GM21717 (cell line): ENCODE measurements around the gene ZNF692.
"Not testable (repeated sequence)": the region's sequence is repeated elsewhere in the genome, so short reads cannot be mapped to it uniquely, and the experiment has no call there.

ENCODE experiments used
- ATAC-seq: cut with Tn5 transposase; IDR thresholded peaks from one replicate; pipeline ENCODE4 v1.9.1; 2021; ENCODE audit warnings: mild to moderate bottlenecking, moderate library complexity; ENCODE audit not compliant: unreplicated experiment

The ZNF692 gene

DNA sequence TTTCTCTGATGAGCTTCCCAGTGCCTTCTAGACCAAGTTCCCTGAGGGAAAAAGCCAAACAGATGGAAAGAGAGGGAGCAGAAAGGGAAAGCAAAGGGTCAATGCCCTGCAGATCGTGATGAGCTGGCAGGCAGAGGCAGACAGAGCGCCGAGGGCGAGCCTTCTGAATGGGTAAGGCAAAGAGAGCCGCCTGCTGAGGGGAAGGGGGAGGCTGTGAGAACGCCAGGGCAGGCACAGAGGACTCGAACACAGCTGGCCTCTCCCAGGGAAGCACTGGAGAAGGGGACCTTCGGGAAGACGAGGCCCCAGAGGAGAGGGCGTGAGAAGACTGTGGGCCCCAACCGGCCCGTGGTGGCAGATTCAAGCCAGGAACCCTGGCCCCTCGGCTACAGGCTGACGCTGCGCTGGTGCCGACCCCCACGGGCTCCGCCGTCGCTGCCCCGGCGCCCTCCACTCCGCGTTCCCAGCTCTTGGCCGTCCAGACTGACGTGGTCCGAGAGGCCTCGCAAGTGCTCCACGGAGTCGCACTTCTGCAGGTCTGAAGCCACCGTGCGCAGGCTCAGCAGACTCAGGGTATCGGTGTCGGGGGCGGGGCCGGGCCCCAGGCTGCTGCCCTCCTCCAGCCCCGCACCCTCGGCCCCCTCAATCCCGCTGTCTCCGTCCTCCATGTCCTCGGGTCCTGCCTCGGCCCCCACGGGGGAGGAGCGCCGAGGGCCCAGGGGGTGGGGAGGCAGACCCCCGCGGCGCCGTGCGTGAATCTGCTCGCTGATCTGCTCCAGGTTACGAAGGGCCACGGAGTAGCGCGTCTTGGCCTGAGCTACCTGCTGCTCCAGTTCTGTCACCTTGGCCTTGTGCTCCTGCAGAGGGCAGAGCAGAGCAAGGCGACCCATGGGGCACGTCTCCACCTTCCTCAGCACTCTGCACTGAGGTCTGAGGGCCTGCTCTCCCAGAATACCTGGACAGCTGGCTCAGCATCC, 47.1 kb downstream of the ZNF692 start:
- ATAC-seq, result no peak

DNA sequence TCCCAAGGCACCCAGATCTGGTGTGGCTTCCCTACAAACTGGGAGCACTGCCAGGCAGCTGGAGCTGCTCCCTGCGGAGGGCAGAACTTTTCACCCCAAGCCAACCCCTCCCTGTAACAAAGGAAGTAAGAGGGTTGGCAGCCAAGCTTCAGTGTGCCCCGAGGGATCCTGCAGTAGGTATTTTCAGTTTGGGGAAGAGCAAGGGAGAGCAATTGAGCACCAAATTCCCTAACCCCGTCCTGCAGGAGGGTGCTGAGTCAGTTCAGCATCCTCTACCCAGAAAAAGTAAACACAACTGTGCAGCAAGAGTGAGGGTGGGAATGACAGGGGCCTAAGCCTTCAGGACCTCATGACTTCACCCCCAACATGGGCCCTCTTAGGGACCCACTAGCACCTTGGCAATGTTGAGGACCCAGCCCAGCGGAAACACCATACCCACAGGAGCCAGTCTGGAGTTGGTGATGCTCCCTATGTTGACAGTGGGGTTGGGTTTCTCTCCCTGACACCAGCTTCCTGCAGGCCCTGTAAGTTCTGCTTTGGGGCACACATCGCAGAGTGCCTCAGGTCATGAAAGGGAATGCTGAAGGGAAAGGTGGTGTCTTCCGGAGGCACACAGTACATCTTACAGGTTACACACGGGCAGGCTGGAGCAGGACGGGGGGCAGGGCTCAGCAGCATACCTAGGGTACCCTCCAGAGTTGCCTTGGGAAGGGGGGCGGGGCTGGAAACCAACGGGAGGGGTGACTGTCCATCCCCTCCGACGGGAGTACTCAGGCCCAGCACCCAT, 48.0 kb downstream of the ZNF692 start:
- no peak for ATAC-seq

DNA sequence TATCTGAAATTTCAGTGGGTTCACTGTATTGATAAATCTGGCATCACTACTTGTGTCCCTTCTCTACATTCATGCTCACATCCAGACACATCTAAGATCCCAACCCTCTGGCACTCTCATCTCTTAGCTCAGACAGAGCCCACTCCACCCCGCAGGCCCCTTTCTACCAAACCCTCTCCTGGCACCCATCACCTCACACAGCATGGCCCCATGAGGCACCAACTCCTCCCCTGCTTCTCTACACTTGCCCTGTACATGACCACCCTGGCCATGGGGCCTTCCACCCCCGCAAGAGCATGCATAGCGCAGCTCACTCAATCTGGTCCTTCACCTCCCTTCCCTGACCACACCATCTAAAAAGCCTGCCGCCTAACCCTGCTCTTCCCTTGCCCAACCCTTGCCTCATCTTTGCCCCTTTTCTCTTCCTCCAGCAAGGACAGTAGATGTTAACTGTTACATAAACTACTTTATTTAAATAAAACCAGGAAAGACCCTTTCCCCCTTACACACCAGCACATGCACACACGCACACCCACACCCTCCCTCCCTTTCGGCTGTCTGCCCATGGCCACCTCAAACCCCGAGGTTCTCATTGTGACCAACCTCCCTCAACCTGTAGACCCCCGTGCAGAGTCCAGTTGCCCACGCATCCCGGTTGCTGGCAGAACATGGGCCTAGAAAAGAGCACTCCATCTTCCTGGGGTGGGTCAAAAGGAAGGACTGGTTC, 48.7 kb downstream of the ZNF692 start:
- ATAC-seq, result no peak

DNA sequence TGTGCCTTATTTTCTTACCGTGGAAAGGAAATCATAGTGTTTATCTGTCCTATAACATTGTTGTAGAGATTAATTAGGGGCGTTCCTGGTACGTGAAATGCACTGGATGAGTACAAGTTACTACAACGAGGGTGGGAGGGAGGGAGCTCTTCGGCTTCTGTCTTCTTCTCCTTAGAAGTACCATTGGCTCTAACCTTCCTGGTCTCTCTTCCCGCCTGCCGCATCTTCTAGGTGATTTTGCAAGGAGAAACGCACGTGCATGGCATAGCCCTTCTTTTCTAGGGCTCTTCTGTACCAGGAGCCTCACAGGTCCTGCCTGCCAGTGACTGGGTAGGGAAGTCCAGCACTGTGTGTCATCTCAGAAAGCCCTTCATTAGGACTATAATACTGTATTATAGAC, 50.0 kb downstream of the ZNF692 start:
- no peak for ATAC-seq

DNA sequence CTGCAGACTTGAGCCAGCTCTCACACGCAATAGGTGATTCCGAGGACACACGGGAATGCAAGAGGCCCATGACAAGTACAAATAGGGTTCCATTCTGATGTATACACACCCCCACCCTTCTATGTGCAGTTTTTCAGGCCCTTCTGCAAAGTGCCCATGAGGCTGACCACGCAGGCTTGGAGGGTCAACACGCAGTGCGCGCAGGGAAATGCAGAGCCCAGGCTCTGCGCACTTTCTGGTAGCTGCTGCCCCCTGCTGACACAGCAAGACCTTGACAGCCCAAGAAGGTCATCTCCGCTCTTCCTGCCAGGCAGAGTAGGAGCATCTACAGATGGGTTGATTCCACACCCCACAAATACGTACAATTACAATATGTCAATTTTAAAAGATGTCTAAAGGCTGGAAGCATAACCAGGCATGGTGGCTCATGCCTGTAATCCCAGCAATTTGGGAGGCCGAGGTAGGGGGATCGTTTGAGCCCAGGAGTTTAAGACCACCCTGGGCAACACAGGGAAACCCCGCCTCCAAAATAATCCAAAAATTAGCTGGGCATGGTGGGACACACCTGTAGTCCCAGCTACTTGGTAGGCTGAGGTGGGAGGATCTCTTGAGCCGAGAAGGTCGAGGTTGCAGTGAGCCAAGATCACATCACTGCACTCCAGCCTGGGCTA, 51.7 kb downstream of the ZNF692 start:
- peak; percentile 48 for ATAC-seq

DNA sequence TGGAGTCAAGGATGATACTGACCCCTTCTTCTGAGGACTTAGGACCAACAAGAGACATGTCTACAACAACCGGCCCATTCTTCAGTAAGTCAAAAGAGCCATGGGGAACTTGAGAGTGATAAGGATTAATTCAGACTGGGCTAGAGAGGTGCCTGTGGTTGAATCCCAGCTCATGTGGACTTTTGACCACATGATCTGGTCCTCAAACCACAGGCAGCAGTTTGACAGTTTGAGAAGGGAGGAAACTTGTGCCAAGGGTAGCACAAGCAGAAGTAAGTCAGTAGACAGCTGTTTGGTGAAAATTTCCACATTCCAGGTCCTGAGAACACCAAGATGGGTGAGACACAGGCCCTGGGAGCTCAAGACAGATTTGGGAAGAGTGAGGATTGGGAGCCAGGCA, 53.0 kb downstream of the ZNF692 start:
- no peak for ATAC-seq

DNA sequence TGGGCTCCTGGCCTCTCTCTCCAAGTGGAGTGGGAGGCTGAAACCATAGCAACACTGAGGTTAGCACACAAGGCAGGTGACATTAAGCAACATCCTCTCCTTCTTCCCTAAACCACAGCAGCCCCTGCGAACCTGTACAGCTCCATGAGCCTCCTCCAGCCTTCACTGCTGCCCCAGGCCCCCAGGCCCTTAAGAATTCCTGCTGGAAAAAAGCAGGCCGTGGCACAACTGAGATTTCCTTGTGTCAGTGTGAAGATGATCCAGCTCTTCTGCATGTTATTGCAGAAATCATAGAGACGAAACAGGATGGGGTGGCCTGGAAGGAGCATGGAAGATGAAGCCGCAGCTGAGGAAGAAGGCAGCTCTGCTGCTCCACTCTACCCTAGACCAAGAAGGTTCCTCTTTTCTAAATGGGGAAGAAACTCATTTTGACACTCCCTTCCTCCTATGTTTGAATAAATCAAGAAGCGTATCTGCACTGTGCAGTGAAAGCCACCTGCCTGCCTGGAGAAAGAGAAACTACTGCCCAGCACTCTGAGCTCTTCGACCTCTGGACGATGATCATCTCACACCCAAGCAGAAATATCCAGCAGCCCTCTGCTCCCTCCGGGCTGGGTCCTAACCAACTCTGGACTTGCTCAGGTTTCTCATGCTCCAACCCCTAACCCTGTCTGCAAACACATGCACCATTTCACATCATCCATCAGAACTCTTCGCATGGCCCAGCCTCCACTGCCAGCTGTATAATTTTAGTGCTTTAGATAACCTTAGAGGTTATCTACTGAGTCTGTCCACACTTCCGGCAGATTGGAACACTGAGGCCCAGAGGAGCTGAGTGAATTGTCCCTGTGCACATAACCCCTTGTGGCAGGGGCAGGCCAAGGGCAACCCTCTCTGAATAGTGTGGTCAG, 53.9 kb downstream of the ZNF692 start:
- ATAC-seq, result peak; percentile 90

DNA sequence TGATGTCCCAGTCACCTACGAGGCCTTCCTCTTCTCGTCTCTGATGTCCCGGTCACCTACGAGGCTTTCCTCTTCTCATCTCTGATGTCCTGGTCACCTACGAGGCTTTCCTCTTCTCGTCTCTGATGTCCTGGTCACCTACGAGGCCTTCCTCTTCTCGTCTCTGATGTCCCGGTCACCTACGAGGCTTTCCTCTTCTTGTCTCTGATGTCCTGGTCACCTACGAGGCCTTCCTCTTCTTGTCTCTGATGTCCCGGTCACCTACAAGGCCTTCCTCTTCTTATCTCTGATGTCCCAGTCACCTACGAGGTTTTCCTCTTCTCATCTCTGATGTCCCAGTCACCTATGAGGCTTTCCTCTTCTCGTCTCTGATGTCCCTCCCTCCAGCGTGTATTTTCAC, 55.4 kb downstream of the ZNF692 start:
- ATAC-seq, result not testable (repeated sequence)

DNA sequence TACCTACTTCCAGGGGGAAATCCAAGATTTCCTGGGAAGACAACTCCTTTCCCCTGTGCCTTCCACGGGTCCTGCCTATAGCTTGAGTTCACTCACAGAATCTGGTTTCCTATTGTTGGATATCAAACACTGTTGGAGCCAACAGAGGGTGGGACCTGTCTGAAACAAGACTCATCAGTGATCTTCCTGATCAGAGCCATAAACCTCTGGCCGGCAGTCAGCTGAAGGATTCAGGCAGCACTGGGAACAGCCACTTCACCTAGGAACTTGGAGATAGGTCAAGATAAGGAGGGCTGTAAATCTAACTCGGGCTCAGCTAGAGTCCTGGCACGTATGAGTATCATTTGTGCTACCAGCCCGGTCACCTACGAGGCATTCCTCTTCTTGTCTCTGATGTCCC, 56.4 kb downstream of the ZNF692 start:
- ATAC-seq, result no peak

DNA sequence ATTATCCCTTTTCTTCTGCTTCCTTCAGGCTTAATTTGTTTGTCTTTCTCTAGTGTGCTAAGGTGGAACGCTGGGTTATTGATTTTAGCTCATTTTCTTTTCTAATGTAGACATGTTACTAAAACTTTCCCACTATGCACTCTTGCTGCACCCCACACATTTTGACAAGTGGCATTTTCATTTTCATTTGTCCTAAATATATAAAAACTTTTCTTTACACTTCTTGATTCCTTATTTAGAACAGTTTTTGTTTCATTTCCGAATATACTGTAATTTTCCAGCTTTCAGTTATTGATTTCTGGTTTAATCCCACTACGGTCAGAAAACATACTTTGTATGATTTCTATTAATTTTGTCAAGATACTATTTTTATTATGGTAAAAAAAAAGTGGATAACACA, 58.4 kb downstream of the ZNF692 start:
- peak; percentile 34 for ATAC-seq
